SK-N-SH treated with all-trans-retinoic acid at 6 μM for 48 hours (cell line): ENCODE results near the gene CABP5.

Source experiments
- ATAC-seq: fragments of 200-7000 bp; cut with Tn5 transposase; 3 replicates; pipeline ENCODE4 v1.9.1; 2020; ENCODE audit warnings: mild to moderate bottlenecking, moderate library complexity
- ARNTL ChIP-seq: fragments of 450-650 bp; formaldehyde crosslinking; IDR thresholded peaks from 2 replicates; pipeline ENCODE4 v1.5.0; 2020; ENCODE audit warnings: low read depth, mild to moderate bottlenecking, moderate library complexity, borderline replicate concordance
- BACH2 ChIP-seq: fragments of 250-450 bp; sonication (Bioruptor Pico); IDR thresholded peaks from 2 replicates; pipeline ENCODE4 v1.9.0; 2021; ENCODE audit warnings: mild to moderate bottlenecking, borderline replicate concordance
- CSDC2 ChIP-seq: fragments of 250-450 bp; sonication (Bioruptor Pico); IDR thresholded peaks from 2 replicates; pipeline ENCODE4 v1.5.0; 2020; ENCODE audit warnings: mild to moderate bottlenecking, moderate library complexity
- ESRRG ChIP-seq: fragments of 250-450 bp; sonication (Bioruptor Pico); IDR thresholded peaks from 2 replicates; pipeline ENCODE4 v1.6.1; 2021; ENCODE audit warnings: mild to moderate bottlenecking
- GLIS3 ChIP-seq: fragments of 250-450 bp; sonication (Bioruptor Pico); IDR thresholded peaks from 2 replicates; pipeline ENCODE4 v1.5.0; 2020; ENCODE audit warnings: mild to moderate bottlenecking, moderate library complexity
- ISL1 ChIP-seq: fragments of 250-450 bp; sonication (Bioruptor Pico); IDR thresholded peaks from 2 replicates; pipeline ENCODE4 v2.1.2; 2022; ENCODE audit warnings: mild to moderate bottlenecking, moderate library complexity
- OSR1 ChIP-seq: fragments of 250-450 bp; sonication (Bioruptor Pico); IDR thresholded peaks from 2 replicates; pipeline ENCODE4 v1.8.0; 2022; ENCODE audit warnings: moderate library complexity, mild to moderate bottlenecking, inconsistent platforms
- PPARA ChIP-seq: fragments of 250-450 bp; sonication (Bioruptor Pico); IDR thresholded peaks from 2 replicates; pipeline ENCODE4 v1.5.0; 2020; ENCODE audit warnings: mild to moderate bottlenecking, borderline replicate concordance
- RARB ChIP-seq: fragments of 250-450 bp; sonication (Bioruptor Pico); IDR thresholded peaks from 2 replicates; pipeline ENCODE4 v1.8.0; 2021; ENCODE audit warnings: mild to moderate bottlenecking, moderate library complexity
- SNAI2 ChIP-seq: fragments of 250-450 bp; sonication (Bioruptor Pico); IDR thresholded peaks from 2 replicates; pipeline ENCODE4 v1.5.0; 2020; ENCODE audit warnings: mild to moderate bottlenecking, moderate library complexity
- TSHZ2 ChIP-seq: fragments of 250-450 bp; sonication (Bioruptor Pico); IDR thresholded peaks from 2 replicates; pipeline ENCODE4 v1.5.0; 2020; ENCODE audit warnings: mild to moderate bottlenecking, moderate library complexity
- ZC3H10 ChIP-seq: fragments of 250-450 bp; sonication (Bioruptor Pico); IDR thresholded peaks from 2 replicates; pipeline ENCODE4 v1.5.1; 2021; ENCODE audit warnings: mild to moderate bottlenecking, moderate library complexity
- ZFP30 ChIP-seq: fragments of 450-650 bp; formaldehyde crosslinking; IDR thresholded peaks from 2 replicates; pipeline ENCODE4 v1.5.0; 2022; ENCODE audit warnings: mild to moderate bottlenecking, moderate library complexity
- ZNF565 ChIP-seq: fragments of 450-650 bp; formaldehyde crosslinking; conservative IDR thresholded peaks from 2 replicates; pipeline ENCODE4 v1.5.0; 2020; ENCODE audit warnings: low read depth, mild to moderate bottlenecking, moderate library complexity
- ZNF70 ChIP-seq: fragments of 450-650 bp; formaldehyde crosslinking; IDR thresholded peaks from 2 replicates; pipeline ENCODE4 v1.5.0; 2020; ENCODE audit warnings: mild to moderate bottlenecking, moderate library complexity
- ZNF8 ChIP-seq: fragments of 450-650 bp; formaldehyde crosslinking; IDR thresholded peaks from 2 replicates; pipeline ENCODE4 v1.5.0; 2020; ENCODE audit warnings: mild to moderate bottlenecking, moderate library complexity
- TF ChIP-seq, protein P1 (sequence below): fragments of 250-450 bp; sonication (Bioruptor Pico); IDR thresholded peaks from 2 replicates; pipeline ENCODE4 v1.8.0; 2020; ENCODE audit warnings: mild to moderate bottlenecking, moderate library complexity, borderline replicate concordance
- TF ChIP-seq, protein P2 (sequence below): fragments of 250-450 bp; sonication (Bioruptor Pico); IDR thresholded peaks from 2 replicates; pipeline ENCODE4 v1.8.0; 2021; ENCODE audit warnings: low read depth, mild to moderate bottlenecking, moderate library complexity, borderline replicate concordance
- TF ChIP-seq, protein P3 (sequence below): fragments of 250-450 bp; sonication (Bioruptor Pico); IDR thresholded peaks from 2 replicates; pipeline ENCODE4 v1.5.1; 2020; ENCODE audit warnings: low read depth, mild to moderate bottlenecking, moderate library complexity
- TF ChIP-seq, protein P4 (sequence below): fragments of 250-450 bp; sonication (Bioruptor Pico); IDR thresholded peaks from 2 replicates; pipeline ENCODE4 v1.5.1; 2021; ENCODE audit warnings: mild to moderate bottlenecking, moderate library complexity

CABP5 gene

GRCh38 chr19:47994209-47994802 is 49.6 kb downstream of the CABP5 start, which contains the start of gene ELSPBP1:
Gene ELSPBP1, plus strand, starts transcription at chr19:47994632. Its CDS starts 14,036 bp downstream, at chr19:48008668.
- no peak for TF ChIP-seq ZNF8 (CRISPR knock-in tag)
- TF ChIP-seq ZNF70 = no peak
- TF ChIP-seq, protein P1, sequence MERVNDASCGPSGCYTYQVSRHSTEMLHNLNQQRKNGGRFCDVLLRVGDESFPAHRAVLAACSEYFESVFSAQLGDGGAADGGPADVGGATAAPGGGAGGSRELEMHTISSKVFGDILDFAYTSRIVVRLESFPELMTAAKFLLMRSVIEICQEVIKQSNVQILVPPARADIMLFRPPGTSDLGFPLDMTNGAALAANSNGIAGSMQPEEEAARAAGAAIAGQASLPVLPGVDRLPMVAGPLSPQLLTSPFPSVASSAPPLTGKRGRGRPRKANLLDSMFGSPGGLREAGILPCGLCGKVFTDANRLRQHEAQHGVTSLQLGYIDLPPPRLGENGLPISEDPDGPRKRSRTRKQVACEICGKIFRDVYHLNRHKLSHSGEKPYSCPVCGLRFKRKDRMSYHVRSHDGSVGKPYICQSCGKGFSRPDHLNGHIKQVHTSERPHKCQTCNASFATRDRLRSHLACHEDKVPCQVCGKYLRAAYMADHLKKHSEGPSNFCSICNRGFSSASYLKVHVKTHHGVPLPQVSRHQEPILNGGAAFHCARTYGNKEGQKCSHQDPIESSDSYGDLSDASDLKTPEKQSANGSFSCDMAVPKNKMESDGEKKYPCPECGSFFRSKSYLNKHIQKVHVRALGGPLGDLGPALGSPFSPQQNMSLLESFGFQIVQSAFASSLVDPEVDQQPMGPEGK (CRISPR knock-in tag) = no peak
- TF ChIP-seq, all 23 proteins: peak for 0
- ATAC-seq = no peak

DNA sequence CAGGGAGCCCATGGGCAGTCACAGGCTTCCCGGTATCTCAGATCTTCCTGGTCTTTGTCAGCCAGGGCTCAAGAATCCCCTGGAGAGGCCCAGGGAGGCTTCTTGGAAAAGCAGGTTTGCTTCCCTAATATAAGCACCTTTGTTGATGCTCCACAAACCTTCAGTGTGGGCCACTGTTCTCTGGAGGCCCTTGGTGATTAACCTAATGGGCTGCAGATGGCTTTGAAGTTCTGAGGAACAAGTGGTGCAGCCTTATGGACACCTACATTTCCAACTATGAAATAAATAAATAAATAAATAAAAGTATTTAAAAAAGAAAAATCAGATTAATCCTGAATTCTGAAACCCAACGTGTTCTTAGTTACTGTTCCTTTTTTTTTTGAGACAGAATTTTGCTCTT is 51.8 kb downstream of the CABP5 start, which contains the start of gene BSPH1:
Gene BSPH1, minus strand, starts transcription at position 101 of the 400 bp plus-strand sequence. Its CDS starts 89 bp downstream, at position 12.
- ATAC-seq = no peak
- TF ChIP-seq, protein P2, sequence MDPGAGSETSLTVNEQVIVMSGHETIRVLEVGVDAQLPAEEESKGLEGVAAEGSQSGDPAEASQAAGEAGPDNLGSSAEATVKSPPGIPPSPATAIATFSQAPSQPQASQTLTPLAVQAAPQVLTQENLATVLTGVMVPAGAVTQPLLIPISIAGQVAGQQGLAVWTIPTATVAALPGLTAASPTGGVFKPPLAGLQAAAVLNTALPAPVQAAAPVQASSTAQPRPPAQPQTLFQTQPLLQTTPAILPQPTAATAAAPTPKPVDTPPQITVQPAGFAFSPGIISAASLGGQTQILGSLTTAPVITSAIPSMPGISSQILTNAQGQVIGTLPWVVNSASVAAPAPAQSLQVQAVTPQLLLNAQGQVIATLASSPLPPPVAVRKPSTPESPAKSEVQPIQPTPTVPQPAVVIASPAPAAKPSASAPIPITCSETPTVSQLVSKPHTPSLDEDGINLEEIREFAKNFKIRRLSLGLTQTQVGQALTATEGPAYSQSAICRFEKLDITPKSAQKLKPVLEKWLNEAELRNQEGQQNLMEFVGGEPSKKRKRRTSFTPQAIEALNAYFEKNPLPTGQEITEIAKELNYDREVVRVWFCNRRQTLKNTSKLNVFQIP (CRISPR knock-in tag) = no peak
- TF ChIP-seq ZFP30 (CRISPR knock-in tag) (no peak), GLIS3 (no peak), ZNF70 (no peak), OSR1 (CRISPR knock-in tag) (no peak), ISL1 (no peak), CSDC2 (CRISPR knock-in tag) (no peak), RARB (CRISPR knock-in tag) (no peak), ARNTL (CRISPR knock-in tag) (no peak), BACH2 (CRISPR knock-in tag) (no peak), TSHZ2 (CRISPR knock-in tag) (no peak), ESRRG (CRISPR knock-in tag) (no peak)
- TF ChIP-seq, protein P3, sequence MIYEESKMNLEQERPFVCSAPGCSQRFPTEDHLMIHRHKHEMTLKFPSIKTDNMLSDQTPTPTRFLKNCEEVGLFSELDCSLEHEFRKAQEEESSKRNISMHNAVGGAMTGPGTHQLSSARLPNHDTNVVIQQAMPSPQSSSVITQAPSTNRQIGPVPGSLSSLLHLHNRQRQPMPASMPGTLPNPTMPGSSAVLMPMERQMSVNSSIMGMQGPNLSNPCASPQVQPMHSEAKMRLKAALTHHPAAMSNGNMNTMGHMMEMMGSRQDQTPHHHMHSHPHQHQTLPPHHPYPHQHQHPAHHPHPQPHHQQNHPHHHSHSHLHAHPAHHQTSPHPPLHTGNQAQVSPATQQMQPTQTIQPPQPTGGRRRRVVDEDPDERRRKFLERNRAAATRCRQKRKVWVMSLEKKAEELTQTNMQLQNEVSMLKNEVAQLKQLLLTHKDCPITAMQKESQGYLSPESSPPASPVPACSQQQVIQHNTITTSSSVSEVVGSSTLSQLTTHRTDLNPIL (CRISPR knock-in tag) = no peak
- TF ChIP-seq, protein P4, sequence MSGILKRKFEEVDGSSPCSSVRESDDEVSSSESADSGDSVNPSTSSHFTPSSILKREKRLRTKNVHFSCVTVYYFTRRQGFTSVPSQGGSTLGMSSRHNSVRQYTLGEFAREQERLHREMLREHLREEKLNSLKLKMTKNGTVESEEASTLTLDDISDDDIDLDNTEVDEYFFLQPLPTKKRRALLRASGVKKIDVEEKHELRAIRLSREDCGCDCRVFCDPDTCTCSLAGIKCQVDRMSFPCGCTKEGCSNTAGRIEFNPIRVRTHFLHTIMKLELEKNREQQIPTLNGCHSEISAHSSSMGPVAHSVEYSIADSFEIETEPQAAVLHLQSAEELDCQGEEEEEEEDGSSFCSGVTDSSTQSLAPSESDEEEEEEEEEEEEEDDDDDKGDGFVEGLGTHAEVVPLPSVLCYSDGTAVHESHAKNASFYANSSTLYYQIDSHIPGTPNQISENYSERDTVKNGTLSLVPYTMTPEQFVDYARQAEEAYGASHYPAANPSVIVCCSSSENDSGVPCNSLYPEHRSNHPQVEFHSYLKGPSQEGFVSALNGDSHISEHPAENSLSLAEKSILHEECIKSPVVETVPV (CRISPR knock-in tag) = no peak

DNA sequence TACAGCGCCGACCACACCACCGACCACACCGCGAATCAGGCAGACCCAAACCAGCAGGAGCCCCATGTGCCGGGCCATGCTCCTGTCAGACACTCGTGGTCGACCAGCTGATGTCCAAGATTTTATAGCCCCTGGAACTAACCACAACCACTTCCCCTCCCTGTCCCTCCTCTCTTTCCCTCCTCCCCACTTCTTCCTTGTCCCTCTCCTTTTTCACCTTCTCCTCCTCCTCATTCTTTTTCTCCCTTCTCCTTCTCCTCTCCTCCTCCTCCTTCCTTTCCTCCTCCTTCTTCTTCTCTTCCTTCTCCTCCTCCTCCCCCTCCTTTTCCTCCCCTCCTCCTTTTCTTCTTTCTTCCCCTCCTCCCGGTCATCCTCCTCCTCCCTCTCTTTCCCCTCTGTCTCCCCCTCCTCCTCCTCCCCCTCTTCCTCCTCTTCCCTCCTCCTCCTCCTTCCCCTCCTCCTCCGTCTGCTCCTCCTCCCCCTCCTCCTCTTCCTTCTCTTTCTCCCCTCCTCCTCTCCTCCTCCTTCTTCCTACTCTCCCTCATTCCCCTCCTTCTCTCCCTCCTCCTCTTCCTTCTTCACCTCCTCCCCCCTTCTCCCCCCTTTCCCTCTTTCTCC is 52.6 kb downstream of the CABP5 start:
- no peak for ATAC-seq
- TF ChIP-seq ZNF70 (no peak), ZNF565 (no peak), ESRRG (CRISPR knock-in tag) (no peak), OSR1 (CRISPR knock-in tag) (no peak), ZC3H10 (CRISPR knock-in tag) (no peak), CSDC2 (CRISPR knock-in tag) (no peak), SNAI2 (CRISPR knock-in tag) (no peak), PPARA (no peak)
- TF ChIP-seq, protein P3 (CRISPR knock-in tag) = no peak
- TF ChIP-seq, protein P4 (CRISPR knock-in tag) = no peak
- TF ChIP-seq, protein P2 (CRISPR knock-in tag) = no peak
- TF ChIP-seq, protein P1 (CRISPR knock-in tag) = no peak
